Colon (tissue), 2 donors: ENCODE measurements around the gene RTN1.
A peak's percentile ranks its signal among the peaks of the same experiment; 100 is the strongest.

Experiments
- FAIRE-seq: peaks from 2 replicates; lab custom pipeline; 2012; peaks lifted over from hg19 to GRCh38; lab: Jason Lieb, UNC
- donor health status: control.
- donor health status: control.

Gene RTN1

DNA sequence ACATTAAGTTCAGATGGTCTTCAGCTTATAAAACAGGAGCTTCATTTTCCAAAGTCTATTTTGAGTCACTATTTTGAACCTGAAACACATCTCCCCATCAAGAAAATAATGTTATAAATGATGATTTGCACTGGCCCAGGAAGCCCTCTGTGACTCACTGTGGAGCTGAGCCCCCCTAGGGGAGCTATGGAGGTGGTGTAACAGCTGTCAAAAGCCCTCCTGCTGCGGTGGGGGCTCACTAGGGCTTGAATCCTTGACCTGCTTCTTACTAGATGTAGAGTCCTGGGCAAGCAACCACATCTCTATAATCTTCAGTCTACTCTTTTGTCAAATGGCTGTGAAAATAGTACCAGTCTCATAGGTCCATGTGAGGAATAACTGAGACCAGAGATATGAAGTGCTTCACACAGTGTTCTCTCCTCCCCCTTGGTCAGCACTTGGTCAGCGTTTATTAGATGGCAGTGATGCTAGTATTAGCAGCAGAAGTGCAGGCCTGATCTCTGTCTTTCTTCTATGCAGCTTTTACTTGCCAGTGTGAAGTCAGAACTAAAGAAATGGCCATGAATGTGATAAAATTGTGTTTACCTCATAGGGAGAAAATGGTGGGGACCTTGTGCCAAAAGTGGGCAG is 83.4 kb downstream of the RTN1 start:
- FAIRE-seq: no peak

DNA sequence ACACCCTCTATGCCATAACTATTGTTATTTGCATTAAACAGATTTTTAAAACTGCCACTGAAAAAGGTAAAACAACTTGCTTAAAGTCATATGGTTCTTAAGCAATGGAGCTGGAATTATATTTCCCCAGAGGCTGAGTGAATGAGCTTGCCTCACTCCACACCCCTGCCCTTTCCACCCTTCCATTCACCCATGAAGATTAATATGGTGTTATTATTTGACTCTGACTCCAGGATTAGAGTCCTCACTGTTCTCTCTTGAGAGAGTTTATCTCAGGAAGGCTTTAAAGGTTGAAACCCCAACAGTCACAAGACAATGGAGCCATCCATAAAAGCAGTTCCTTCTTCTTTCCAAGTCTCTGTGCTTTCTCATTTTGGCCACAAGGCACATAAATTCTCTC is 84.9 kb downstream of the RTN1 start:
- FAIRE-seq: no peak

DNA sequence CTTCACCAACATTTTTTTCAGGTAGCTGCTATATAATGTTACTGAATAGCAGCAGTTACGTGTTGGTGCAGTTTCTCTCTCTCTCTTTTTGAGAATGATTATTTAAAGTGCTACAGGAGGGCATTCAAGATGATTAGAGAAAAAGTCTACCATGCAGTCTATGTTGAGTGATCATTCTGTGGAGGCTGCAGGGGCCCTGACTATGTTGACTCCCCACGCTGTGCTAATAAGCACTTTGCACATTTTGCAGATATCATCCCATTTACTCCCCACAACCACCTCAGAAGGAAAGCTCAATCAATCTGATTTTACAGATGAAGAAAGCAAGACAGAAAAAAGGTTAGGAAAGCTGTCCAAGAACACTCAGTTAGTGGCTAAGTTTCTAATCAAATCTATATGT is 87.8 kb downstream of the RTN1 start:
- no peak for FAIRE-seq

DNA sequence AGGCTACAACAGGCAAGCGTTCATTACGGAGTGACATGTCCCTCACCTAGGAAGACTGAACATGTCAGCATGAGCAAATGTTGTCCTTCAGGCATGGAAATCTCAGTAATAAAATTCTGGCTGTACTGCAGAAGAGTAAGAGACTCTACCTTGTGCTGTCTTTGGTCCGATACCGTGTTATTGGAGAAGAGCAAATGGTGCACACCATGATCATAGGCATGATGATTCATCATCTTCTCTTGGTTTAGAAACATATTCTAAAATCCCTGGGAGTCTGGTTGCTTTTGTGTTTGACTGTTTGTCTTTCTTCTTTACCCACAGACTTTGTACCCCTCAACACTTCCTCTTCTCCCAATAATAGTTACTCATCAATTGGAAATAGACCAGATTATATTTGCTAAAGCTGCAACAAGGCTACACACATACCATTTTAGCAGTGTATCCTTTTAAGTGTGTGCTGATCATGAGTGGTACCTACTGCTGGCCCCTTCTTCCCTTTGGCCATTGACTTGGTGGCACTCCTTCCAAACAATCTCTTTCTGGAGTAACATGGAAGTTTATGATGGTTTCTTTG is 93.5 kb downstream of the RTN1 start:
- FAIRE-seq: no peak

DNA sequence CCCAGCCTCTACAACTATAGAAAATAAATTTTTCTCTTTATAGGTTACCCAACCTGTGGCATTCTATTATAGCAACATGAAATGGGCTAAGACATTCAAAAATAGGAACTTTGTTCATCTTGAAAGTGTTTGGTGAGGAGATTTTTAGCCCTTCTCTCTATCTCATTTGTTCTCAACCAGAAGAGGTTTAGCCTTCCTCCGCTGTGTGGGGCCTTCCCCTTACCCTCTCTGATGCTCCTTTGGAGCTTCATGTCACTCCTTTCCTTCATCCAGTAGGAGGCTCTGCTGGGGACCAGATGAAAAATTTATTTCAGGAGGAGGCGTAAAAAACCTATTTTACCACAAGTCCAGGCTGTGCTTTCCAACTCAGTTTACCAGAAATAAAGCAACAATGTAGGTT is 94.1 kb downstream of the RTN1 start:
- FAIRE-seq: no peak

DNA sequence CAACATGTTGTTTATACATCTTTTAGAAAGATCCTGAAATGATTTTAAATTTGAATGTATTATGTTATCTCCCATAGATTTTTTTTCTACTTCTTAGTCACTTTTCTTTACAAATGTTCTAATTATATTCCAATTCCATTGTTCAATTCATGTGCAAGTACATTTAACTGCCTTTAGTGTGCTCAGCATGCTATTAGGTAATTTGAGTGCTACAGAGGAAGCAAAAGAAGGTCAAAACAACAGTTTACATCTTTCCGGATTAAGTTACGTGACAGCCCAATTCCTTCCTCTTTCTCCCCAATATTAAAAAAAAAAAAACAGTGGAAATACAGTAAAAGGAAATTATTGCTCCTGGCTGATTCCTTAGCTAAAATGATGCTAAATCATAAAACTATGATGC is 98.3 kb downstream of the RTN1 start:
- FAIRE-seq: peak; percentile 79

DNA sequence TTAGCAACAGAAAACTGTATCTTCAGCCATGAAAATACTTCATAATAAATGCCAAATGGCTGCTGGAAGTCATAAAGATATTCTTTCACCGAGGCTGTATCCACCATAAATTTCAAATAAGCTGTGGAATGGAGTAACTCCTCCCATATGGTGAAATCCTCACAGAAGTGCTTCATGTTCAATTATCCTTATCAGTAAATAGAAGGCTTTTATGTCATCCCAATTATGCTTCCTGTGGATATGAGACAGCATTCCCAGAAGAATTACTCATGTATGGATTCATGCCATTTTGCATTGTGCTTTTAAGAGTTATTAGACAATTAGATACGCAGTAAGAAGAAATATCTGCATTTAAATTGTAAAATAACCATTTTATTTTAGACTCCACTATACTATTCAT is 99.0 kb downstream of the RTN1 start:
- FAIRE-seq: no peak

DNA sequence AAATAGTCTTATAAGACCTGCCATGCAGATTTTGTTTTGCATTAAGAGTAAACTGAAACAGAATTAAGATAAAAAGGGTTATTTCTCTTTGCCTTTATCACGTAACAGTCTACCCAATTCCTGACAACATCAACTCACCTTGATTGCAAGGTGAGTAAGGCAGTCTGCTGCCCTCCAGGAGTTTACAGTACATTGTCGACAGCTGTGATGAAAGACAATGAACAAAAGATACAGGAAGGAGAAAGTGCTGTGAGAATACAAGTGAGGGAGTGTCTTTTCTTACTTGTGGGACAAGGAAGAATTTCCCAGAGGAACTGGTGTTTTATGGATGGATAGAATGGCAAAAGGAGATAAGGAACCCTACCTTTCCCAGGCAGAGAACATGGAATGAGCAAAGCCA is 101.0 kb downstream of the RTN1 start:
- FAIRE-seq: no peak

DNA sequence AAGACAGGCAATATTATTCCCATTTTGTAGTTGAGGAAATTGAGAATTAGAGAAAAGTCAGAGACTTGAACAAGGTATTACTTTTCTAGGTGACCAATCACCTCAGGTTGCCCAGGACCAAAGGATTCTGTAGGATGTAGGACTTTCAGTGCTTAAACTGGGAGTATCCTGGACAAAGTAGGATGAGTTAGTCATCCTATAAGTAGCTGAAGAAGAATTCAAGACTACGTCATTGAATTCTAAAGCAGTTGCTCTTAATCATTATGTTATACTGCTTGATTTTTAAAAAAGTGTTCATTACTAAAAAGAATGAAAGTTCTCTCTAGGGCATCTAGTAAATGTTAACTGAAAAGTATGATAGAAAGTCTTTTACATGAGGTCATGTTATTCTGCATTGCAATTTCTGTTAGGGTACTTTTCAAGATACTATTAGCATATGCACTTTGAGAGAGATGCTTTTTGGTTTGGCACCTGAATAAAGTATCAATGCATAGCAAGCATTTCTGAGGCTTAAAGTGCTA is 101.7 kb downstream of the RTN1 start:
- no peak for FAIRE-seq

DNA sequence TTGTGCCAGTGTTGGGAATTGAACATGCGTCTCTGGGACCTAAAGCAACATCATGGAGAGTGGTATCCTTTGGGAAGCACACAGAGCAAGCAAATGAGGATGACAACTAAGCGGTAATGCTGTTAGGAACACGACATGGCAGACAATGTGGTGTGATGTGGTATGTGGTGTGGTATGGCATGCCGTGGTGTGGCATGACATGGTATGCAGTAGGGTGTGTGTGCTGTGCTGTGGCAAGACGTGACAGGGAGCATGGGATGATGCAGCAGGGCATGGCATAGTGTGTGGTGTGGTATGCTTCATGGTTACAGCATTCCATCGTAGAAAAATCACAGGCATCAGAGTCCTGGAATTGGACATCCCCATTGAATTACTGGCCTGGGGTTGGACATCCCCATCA is 108.7 kb downstream of the RTN1 start:
- FAIRE-seq: no peak

DNA sequence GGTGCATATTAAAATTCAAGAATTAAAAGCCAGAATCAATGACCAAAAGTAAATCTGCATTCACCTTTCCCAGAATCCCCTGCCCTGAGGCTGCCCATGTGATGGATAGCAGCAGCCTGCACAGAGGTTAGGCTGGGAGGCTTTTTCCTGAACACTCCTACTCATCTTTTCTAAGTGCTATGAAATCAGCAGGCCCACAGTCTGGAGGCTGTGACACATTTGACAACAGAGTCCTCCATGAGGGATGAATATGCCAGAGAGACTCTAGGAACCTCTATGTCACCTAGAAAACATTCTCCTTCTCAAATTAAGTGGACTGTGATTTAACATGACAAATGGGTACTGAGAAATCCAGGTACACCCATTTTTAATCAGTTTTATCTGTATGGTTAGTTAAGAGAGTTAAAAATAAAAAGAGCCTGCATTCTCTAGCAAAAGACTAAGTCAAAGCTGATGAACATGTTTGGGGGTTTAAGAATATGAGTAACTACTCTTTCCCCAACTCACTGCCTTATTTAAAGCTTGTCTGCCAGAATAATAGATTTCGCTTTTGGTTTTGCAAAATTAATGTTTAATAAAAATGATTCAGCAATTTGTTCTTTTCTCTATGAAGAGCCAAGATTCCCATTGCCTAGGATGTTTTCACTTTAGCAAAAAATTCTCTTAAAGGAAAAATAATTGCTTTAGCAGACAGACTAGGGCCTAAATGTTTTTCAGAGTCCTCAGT is 115.0 kb downstream of the RTN1 start:
- FAIRE-seq: no peak

DNA sequence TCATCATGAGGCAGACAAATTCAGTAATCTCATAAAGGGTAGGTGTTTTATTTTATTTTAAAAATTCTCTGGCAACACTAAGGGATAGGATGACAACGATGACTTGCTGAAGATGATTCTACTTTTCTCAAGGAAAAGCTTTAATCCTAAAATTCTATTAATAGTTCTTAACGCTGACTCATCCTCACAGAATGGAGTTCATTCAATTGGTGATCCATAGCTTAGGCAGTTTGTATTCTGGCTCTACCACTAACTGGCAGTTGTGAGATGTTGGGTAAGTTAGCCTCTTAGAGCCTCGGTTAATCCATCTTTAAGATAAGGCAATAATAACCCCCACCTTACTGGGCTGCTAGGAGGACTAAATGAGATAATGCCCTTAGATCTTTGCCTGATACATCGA is 116.3 kb downstream of the RTN1 start:
- no peak for FAIRE-seq

DNA sequence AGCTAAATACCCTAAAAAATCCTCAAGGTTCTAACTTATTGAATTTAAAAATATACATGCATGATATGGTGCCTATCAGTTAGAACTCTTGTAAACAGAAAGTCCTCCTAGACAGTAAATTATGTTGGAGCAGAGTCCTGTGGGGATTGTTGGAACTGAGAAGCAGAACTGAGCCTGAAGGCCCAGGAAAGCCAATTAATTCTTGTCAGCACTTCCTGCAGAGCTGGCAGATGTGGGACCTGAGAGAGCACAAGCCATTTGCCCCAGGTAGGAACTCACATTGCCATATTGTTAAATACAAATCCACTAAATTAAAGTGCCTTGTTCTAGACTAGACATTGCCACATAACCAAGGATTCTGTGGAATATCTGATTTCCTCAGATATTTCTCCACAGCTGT is 117.1 kb downstream of the RTN1 start:
- no peak for FAIRE-seq

DNA sequence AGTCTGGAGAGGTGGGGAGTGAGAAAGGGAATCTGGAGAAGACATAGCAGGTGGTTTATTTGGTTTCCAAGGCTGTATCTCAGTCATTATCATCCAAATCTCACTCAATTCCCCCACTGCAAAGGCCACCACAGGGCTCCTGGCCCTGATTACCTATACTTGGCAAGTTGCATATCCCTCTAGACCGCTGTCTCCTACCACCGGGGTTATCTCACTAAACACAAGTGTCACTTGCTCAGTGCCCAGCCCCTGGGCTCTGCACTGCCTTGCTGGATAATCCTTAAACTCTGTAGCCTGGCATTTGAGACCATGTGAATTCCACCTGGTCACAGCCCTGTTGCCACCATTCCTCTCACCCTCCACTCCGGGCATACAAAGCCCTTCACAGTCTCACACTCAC is 119.0 kb downstream of the RTN1 start:
- FAIRE-seq: no peak

DNA sequence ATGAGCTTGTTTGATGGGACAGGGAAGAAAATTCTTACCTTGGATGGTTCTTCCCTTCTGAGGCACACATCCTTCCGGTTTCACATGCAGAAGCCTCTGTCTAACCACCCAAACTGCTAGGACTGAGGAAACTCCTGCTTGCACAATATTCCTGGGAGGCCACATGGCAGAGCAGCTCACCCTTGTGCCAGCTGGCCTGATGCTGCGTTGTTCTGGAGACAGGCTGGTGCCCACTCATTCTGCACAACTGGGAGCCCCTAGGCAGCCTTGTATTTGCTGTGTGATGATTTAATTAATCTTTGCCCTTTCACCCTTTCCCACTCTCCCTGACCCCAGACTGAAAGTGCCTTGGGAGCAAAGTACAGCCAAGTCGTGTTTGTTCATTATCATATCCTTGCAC is 130.8 kb downstream of the RTN1 start:
- no peak for FAIRE-seq

DNA sequence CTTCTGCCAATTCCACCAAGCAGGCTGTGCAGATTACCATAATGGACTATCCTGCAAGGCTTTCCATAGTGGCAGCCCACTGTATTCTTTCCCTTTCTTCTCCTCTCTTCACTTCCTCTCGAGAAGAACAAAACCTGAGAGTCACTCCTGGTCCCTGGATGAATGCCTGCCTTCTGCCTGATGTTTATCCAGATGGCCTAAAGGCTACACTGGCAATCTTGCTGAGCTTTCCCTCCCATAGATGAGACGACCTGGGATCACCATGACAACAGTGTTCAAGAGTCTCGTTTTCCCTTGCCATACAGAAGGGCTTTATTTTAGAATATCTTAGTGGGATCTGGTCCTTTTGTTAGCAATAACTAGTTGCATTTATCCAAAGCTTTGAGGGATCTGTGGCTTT is 142.3 kb downstream of the RTN1 start:
- FAIRE-seq: no peak

DNA sequence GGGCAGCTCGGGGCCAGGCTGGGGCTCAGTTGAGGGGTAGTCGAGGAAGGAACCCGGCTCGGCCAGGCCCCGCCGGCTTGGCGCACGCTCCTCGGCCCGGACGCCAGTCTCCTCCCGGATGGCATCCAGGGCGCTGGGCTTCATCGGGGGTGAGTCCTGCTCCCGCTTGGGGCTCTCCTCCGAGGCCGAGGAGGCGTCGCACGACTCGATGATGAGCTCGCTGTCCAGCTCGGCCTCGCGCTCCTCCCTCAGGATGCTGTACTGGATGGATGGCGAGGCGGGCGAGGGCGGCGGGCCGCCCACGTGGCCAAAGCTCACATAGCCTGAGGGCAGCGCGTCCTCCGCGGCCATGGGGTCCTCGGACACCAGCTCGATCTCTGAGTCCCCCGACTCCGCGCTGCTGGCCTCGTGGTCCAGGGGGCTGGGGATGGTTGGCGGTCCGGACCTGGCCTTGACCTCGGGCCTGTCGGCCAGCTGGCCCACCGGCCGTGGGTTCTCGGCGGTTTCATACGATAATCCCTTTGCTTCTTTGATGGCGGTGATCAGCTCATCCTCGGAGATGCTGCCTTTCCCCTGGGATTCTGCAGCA is 143.4 kb downstream of the RTN1 start:
- no peak for FAIRE-seq

DNA sequence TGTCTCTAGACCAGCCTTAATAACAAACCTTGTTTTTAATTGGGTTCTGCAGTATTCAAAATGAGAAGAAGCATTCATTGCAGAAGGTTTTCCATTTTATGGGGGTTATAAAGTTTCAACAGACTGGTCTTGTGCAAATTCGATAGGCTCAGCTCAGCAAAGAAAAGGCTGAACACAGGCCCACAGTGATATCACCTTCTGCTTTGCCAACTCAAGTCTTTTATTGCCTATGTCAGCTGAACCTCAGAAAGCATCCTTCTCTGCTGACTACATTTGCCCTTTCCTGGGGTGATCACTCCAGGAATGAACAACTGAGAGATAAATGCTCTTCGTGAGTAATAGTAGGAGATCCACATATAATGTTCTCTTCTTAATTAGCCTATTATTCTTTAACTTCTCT is 159.5 kb downstream of the RTN1 start:
- no peak for FAIRE-seq

DNA sequence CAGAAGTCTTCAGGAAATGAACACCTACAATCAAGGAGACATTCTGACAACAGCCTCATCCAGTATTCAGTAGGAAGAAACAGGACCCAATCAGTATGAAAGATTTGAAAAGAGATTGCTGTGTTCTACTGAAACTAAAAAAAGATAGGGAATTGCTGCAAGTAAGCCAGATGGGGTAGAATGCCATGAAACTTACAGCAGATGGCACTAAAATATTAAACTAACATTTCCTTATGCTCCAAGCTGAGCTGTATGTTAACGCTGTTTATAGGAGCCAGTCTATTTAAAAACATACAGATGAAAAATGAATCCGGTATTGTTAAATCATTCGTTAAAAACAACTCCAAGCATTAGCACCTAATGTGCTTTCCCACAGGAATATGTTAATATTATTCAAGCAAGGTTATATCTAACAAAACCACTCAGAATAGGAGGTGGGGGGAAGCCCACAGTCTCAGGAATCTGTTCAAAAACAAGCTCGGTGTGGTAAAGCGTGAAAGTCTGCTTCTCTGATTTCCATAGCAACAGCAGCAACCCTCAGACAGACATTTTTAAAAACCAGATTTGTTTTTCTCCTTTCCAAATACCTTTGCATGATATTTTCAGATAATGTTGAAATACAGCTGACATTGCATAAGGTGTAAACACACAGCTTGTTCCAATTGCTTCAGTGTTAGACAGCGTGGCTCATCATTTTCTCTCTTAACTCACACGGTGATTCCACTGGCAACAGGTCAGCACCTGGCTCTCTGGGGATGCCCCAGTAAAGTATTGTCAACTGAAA is 162.6 kb downstream of the RTN1 start:
- no peak for FAIRE-seq

DNA sequence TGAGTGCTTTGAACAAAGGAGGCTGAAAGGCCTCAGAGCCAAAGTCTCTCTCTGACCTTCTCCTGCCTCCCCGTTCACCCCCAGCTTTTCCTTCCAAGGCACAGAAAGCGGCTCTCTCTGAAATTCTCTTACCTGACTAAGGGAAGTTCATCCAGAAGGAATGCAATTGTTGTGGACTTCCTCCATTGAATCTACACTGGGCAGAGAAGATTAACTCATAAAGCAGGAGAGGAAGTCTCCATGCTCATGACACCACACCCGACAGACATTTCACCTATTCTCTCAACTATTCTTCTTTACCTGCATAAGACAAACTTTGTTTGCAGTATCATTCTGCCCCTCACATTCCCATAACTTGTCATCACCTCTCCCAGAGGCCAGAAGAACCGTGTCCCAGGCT is 164.7 kb downstream of the RTN1 start:
- no peak for FAIRE-seq

DNA sequence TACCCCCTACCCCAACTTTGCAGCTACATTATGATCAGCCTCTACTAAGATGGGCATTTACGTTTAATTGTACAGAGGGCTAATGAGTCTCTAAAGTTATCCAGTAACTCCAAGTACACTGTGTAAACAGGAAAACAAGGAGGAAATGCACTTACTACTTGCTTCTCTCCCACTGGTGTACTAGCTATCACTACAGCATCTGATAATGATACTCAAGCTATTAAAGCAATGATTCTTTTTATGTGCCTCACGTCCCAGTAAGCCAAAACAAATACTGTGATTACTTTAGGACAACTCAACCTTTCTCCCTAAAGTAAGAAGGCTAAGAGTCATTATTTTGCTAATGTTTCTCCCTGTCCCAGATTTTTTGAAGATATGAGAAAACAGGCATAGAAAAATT is 165.3 kb downstream of the RTN1 start:
- FAIRE-seq: no peak

DNA sequence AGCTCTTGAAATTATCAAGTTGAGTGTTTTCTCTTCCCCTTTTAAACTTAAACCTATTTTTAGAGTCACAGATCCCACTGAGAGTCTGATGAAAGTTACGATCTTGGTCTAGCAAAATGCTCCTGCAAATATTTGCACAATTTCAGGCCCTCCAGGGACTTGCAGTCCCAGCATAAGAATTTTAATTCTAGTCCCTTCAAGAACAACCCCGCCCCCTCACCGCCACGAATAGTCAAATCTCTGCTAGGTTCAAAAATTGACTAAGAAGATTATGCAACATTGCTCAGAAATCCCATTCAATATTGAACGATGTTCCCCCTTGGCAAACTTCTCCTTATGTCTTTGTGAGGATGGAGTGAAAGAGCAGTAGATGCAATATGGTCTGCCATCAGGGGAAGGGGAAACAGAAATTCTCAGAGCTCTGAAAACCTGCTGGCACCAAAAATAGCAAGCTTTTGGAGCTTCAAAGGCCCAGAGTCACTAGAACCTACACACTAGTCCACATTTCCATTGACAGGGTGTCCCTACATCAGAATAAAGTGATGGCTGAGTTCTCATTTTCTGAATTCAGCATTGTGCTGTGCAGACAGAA is 166.4 kb downstream of the RTN1 start:
- FAIRE-seq: no peak
